SHP77 (cell line): ENCODE results near the gene TIGD2.

ENCODE experiments used
- DNase-seq, 2 experiments: peaks; one replicate each; lab custom pipeline; 2025; lab: John Stamatoyannopoulos, UW

The TIGD2 gene

GRCh38 chr4:89110986-89111832 is at the start of gene TIGD2:
TSS of gene TIGD2 (plus strand) at chr4:89111533. CDS start at chr4:89112975, 1,442 bp downstream.
- peak; percentile 55 to 68 for DNase-seq

- DNase-seq = no peak
Measured at GRCh38 chr4:89064848-89065247, 46.5 kb upstream of the TIGD2 start.

- DNase-seq = no peak
Measured at GRCh38 chr4:89067417-89067816, 43.9 kb upstream of the TIGD2 start.

GRCh38 chr4:89069481-89069880 is 41.9 kb upstream of the TIGD2 start:
- DNase-seq = no peak

GRCh38 chr4:89070041-89070440 is 41.3 kb upstream of the TIGD2 start:
- DNase-seq = no peak

GRCh38 chr4:89071311-89071710 is 40.0 kb upstream of the TIGD2 start:
- no peak for DNase-seq

GRCh38 chr4:89072921-89073320 is 38.4 kb upstream of the TIGD2 start:
- DNase-seq = peak; percentile 26 to 53

GRCh38 chr4:89077761-89078160 is 33.6 kb upstream of the TIGD2 start:
- DNase-seq = no peak

GRCh38 chr4:89078300-89078699 is 33.0 kb upstream of the TIGD2 start:
- DNase-seq = no peak

- DNase-seq = no peak
Measured at GRCh38 chr4:89099034-89099433, 12.3 kb upstream of the TIGD2 start.

GRCh38 chr4:89099471-89099870 is 11.9 kb upstream of the TIGD2 start:
- no peak for DNase-seq

GRCh38 chr4:89100853-89101252 is 10.5 kb upstream of the TIGD2 start:
- no peak for DNase-seq

- DNase-seq = no peak
Measured at GRCh38 chr4:89101256-89102161, 9.8 kb upstream of the TIGD2 start.

- no peak for DNase-seq
Measured at GRCh38 chr4:89105726-89106125, 5.6 kb upstream of the TIGD2 start.

GRCh38 chr4:89108091-89108490 is 3.2 kb upstream of the TIGD2 start:
- DNase-seq = peak; percentile 13 to 27

- no peak for DNase-seq
Measured at GRCh38 chr4:89109841-89110540, 1.3 kb upstream of the TIGD2 start.

GRCh38 chr4:89110541-89110985 is 770 bp upstream of the TIGD2 start:
- DNase-seq = peak in 1 of 2 experiments; percentile 4

- no peak for DNase-seq
Measured at GRCh38 chr4:89111833-89112563, 665 bp downstream of the TIGD2 start.

GRCh38 chr4:89113415-89113814 is 2.1 kb downstream of the TIGD2 start:
- no peak for DNase-seq

GRCh38 chr4:89114100-89114499 is 2.8 kb downstream of the TIGD2 start:
- DNase-seq = no peak

GRCh38 chr4:89117115-89117514 is 5.8 kb downstream of the TIGD2 start:
- DNase-seq = no peak
